GM18519 (cell line): ENCODE results near the gene RPL32.

ENCODE experiments used
- ATAC-seq: cut with Tn5 transposase; IDR thresholded peaks from one replicate; pipeline ENCODE4 v1.9.1; 2021; ENCODE audit warnings: mild to moderate bottlenecking, moderate library complexity; ENCODE audit not compliant: unreplicated experiment, low FRiP score

The RPL32 gene

DNA sequence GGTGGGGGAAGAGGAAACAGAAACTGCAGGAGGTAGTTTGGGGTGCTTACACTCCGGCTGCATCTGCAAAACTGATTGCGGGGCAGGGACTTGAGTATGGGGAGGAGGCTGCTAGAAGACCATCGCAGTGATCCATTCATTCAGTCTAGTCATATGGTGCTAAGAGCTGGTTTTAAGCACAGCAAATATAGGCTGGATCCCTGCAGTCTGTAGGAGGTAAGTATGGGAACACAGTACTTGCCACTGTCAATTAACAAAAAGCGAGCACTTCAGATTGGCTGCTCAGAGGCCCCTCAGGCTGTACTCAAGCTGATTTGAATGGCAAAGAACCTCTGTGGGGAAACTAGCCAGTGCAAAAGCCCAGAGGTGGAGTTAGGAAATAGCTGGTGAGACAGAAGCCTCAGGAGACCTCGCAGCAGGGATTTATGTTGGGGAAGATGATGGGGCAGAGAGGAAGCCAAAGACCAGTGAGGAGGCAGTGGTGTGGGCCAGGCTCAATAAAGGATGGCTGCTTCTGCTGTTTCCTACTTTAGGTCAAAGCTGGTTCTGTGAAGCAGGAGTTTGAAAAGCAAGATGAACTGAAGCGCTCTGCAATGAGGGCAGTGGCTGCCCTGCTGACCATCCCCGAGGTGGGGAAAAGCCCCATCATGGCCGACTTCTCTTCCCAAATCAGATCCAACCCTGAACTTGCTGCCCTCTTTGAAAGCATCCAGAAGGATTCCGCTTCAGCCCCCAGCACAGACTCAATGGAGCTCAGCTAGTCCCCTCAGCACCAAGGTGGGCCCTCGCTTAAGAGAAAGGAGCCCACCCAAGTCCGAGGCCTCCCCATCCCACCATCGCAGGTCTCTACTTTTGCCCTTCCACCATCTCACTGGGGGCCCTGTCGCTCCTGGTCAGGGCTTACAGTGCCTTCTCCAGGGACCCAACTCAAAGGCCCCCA lies 7.9 kb downstream of the RPL32 start:
- ATAC-seq, result no peak

DNA sequence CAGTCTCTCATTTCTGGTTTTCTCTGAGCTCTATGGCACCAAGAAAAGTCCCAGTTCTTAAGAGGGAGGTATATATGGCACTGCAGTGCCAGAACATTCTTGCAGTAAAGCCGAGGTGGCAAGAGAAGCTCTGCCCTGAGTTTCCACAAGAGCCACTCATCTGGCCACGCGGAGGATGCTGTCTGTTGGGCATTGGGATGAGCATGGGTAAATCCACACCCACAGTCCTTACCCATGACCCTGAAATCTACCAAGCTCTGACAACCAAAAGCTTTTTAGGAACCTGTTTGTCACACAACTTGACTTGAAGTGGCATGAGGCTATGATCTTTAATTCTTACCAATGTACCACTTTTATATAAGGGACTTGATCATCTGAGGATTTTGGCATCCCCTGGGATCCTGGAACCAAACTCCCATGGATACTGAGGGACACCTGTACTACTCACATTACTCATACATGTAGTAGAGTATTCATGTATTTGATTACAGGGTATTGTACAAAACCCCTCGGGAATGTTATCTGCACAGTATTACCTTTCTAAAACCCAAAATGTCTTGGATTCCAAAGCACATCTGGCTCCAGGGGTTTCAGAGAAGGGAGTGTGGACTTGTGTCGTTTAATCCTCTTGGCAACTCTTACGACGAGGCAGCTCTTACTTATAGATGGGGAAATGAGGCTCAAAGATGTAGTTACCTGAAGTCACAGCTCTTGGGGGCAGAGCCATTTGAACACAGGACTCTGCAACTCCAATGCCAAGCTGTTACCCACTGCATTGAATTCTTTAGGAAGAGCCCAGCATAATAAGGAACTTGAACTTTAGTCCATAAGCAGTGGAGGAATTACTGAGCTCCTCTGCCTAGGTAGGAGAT lies 8.8 kb downstream of the RPL32 start:
- no peak for ATAC-seq

- ATAC-seq, result no peak
Observed at GRCh38 chr3:12831301-12831866, 10.0 kb downstream of the RPL32 start.

DNA sequence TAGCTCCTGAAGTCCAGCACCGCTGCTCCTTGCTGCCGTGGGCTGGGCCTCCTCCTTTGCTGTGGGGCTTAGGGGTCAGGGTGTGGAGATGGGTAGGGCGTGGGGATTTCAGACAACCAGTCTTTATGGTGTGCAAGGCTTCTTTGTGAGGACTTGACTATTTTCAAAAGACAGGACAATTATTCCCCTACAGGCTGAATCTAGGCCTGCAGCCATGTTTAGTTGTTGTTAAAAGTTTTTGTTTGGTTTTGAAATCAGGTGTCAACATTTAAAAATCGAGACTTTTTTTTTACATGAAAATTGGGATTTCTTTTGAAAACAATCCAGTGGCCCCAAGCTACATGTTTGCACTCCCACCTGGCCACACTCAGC lies 10.6 kb downstream of the RPL32 start:
- no peak for ATAC-seq

DNA sequence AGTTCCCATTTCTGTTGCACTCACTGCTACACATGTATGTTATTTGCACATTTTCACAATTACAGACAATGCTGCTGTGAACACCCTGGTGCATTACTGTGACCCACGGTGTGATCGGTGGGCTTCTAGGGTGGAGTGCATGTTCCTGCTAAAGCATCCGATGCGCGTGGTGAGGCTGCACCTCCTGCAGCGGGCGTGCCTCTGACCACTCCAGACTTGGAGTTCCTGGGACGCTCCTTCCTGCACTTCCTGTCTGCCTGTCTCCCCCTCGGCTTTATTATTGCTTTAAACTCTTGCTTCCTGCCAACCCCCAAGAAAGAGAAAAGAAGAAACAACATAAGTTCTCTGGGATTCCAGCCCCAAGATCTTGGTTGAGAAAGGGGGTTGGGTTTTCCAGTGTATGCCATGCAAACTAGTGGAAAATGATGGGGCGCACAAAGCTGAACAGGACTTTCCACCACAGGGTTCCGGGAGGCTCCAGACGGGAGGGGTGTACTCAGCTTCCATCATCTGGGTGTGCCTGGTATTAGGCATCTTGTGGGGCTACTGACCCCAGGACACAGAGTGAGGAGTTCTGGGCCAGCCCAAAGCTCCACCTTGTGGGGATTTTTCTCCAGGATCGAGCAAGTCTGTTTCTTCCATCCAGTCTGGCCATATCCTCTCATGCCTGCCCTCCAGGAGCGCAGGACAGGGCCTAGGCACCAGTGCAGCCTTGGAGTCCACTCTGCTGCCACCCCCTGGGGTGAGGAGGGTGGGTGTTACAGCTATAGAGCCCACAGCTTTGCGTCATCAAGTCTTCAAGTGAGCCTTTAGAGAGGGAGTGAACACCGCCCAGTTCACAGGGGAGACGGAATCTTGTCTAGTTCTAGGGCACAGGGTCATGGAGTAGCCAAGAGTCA lies 11.2 kb downstream of the RPL32 start:
- ATAC-seq, result no peak

GRCh38 chr3:12829404-12829803 lies 12.0 kb downstream of the RPL32 start:
- no peak for ATAC-seq

GRCh38 chr3:12828751-12829150 lies 12.6 kb downstream of the RPL32 start:
- ATAC-seq, result no peak

DNA sequence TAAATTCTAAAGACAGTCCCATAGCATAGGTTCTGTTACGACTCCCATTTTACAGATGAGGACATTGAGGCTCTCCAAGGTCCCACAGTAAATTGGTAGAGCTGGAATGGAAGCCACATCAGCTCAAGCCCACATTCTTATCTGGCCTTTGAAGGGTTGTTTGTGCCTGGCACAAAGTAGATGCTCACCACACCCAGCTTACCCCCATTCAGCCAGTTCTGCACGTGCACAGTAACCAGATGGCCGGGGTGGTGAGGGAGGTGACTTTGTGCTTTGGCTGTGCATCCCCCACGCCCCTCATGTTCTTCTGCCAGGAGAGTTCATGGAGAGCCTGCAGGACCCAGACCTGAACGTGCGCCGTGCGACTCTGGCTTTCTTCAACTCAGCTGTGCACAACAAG lies 16.2 kb downstream of the RPL32 start:
- ATAC-seq, result no peak

- no peak for ATAC-seq
Observed at GRCh38 chr3:12824299-12824698, 17.1 kb downstream of the RPL32 start.

GRCh38 chr3:12822725-12823373 lies 18.5 kb downstream of the RPL32 start:
- ATAC-seq, result no peak

GRCh38 chr3:12818773-12819172 lies 22.6 kb downstream of the RPL32 start:
- ATAC-seq, result no peak

- no peak for ATAC-seq
Observed at GRCh38 chr3:12818273-12818672, 23.1 kb downstream of the RPL32 start.

DNA sequence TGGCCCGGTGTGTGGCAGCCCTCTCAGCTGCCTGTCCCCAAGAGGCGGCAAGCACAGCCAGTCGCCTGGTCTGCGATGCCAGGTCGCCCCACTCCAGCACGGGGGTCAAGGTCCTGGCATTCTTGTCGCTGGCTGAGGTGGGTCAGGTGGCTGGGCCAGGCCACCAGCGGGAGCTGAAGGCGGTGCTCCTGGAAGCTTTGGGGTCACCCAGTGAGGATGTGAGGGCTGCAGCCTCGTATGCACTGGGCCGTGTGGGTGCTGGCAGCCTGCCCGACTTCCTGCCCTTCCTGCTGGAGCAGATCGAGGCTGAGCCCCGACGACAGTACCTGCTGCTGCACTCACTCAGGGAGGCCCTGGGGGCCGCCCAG lies 24.0 kb downstream of the RPL32 start:
- ATAC-seq, result no peak

DNA sequence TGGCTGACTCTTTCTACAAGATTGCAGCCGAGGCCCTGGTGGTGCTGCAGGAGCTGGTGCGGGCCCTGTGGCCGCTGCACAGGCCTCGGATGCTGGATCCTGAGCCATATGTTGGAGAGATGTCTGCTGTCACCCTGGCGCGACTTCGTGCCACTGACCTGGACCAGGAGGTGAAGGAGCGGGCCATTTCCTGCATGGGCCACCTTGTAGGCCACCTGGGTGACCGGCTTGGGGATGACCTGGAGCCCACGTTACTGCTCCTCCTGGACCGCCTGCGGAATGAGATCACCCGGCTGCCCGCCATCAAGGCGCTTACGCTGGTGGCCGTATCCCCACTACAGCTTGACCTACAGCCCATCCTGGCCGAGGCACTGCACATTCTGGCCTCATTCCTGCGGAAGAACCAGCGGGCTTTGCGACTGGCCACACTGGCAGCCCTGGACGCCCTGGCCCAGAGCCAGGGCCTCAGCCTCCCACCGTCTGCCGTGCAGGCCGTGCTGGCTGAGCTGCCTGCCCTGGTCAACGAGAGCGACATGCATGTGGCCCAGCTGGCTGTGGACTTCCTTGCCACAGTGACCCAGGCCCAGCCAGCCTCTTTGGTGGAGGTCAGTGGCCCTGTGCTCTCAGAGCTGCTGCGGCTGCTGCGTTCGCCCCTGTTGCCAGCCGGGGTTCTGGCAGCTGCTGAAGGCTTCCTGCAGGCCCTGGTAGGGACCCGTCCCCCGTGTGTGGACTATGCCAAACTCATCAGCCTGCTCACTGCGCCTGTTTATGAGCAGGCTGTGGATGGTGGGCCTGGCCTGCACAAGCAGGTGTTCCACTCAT lies 24.6 kb downstream of the RPL32 start:
- ATAC-seq, result no peak

GRCh38 chr3:12815719-12816118 lies 25.6 kb downstream of the RPL32 start:
- no peak for ATAC-seq

DNA sequence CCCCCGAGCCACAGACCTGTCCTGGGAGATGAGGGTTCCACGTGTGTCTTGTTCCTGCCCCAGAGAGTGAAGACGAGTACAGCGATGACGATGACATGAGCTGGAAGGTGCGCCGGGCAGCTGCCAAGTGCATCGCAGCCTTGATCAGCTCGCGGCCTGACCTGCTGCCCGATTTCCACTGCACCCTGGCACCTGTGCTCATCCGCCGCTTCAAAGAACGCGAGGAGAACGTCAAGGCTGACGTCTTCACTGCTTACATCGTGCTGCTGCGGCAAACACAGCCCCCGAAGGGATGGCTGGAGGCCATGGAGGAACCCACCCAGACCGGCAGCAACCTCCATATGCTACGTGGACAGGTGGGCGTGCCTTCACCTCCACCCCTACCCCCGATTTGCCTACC lies 26.3 kb downstream of the RPL32 start:
- no peak for ATAC-seq

DNA sequence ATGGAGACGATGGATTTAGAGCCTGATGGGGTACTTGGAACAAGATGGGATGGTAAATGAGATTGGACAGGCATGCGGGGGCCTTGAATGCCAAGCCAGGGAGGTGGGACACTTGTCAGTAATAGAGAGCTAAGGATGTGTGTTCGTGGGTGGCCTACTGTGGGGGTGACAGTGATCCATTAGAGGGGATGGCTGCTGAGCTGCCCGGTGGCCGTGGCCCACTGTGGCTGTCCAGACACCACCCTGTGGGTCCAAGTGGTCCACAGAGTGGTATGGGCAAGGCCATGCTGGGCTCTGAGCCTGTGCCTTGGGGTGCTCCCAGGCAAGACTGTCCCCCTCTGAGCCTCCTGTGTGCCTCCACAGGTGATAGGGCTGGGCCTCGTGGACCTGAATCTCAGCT lies 27.4 kb downstream of the RPL32 start:
- ATAC-seq, result no peak

GRCh38 chr3:12812812-12813211 lies 28.6 kb downstream of the RPL32 start:
- ATAC-seq, result no peak

GRCh38 chr3:12810961-12811360 lies 30.4 kb downstream of the RPL32 start:
- no peak for ATAC-seq
